ENCODE results near the gene DMRTA2. TPM values are rescaled to one million over a fixed set of nuclear protein-coding genes. Genes with fewer than 3 reads are reported as not detected.

The DMRTA2 gene
- total and polyA plus RNA-seq, 2 of the 4 experiments (the other 2 are of a cell fraction), result 0.02 TPM; not detected in 1

DNA sequence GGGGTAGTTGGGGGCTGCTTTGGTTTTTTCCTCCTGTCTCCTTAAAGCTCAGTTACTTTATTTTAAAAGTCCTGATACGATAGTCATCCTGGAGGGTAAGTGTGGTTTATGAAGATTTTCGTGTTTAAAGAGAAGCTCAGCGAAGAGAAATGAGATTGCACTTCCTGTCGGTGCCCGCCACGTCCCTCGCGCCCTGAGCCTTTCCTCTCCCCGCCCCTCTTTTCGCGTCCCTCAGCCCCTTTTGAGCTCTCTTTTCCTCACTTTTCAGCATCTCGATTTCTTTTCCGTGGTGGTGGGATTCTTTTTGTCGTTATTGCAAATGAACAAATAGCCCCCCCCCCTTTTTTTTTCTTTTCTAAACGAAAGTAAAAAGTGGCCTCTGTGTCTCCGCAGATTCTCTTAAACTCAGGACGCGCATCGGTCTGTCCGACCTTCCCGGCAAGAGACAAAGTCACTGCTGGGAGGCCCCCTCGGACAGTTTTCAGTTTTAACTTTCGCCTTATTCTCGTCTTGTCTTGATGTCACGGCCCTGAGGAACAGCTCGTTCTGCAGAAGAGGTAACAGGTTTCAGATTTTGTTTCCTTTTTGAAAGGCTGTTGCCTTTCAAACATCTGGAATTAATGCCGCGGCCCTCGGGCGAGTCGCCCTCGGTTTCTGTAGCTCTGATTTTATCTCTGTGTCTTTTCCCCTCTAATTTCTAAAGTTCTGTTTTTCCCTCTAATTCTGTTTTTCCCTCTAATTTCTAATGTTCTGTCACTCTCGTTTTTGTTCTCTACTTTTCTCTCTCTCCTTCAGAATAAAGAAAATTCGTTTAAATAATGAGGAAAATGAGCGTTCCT is 1.0 kb upstream of the DMRTA2 start (continued):
- no peak for TF ChIP-seq NFE2L2 (IDR thresholded peaks at IDR 0.05; ENCODE audit: low read depth, low read length)
- TF ChIP-seq POLR2A (IDR thresholded peaks at IDR 0.05; ENCODE audit: low read depth, low read length), result no peak
- TF ChIP-seq RAD21 (IDR thresholded peaks at IDR 0.05; ENCODE audit: low read length), result no peak

- dilution Hi-C loops (cut with HindIII; ENCODE audit: low sequenced_read_pairs, unreplicated experiment) (no loop called here), intact Hi-C loops (cut with micrococcal nuclease) (no loop called here), in situ Hi-C loops (cut with MboI; ENCODE audit: low sequenced_read_pairs) (no loop called here)
- no peak overlapping the region for H2BK120ac ChIP-seq (ENCODE audit: low read depth, low read length)
- peaks cover 99% of the 10 kb centered on the region for H3K27me3 ChIP-seq (ENCODE audit: control insufficient read depth, insufficient read depth, low read length)
- ATAC-seq (ENCODE audit: low read depth) (no peak), DNase-seq (no peak)
- no peak overlapping the region for H3K14ac ChIP-seq (replicated peaks; ENCODE audit: low read depth, low read length)
- H3K56ac ChIP-seq (ENCODE audit: extremely low read depth, insufficient read depth, low read length), result no peak overlapping the region
- H2AK5ac ChIP-seq (ENCODE audit: low read depth, low read length), result no peak overlapping the region
- H3K4me3 ChIP-seq (ENCODE audit: insufficient read depth, low read depth, low read length), result no peak overlapping the region; the same call in 1 of the 2 replicates
- peaks cover 10% of the 10 kb centered on the region for H3K9me3 ChIP-seq (ENCODE audit: control insufficient read depth, insufficient read depth, low read length)
- no peak overlapping the region for H3K27ac ChIP-seq (ENCODE audit: insufficient read depth, low read length)
- H4K20me1 ChIP-seq (ENCODE audit: insufficient read depth, low read length), result 0 out of 2 replicates have a peak, but pooled peaks cover 20% of the 10 kb centered on the region
- H3K4me2 ChIP-seq (ENCODE audit: low read depth, low read length), result peak overlapping the region; percentile 60; the same call in 1 of the 2 replicates
- no peaks in the 10 kb centered on the region for H3K79me1 ChIP-seq (ENCODE audit: low read depth in 1 of 2, low read length in 2 of 2)
- no peak overlapping the region for H2BK15ac ChIP-seq (ENCODE audit: low read depth, low read length)
- no peak overlapping the region for H2BK20ac ChIP-seq (ENCODE audit: low read depth, low read length)
- ChIA-PET CTCF (interaction anchor here (0.7 kb wide), 2 partner anchors 10 to 318 kb away, joined by 3 to 4 read pairs; no protein-coding TSS in a partner anchor), POLR2A (ENCODE audit: unreplicated experiment) (interaction anchor here (0.6 kb wide), 1 partner anchor 58 kb away, joined by 3 read pairs; no protein-coding TSS in a partner anchor)
- no peak overlapping the region for H3K9ac ChIP-seq (ENCODE audit: low read depth, low read length)
- no peak overlapping the region for H2AK9ac ChIP-seq (replicated peaks; ENCODE audit: low read depth, low read length, poor library complexity)
- no peak overlapping the region for H4K5ac ChIP-seq (ENCODE audit: low read depth, low read length)
- H2BK5ac ChIP-seq (ENCODE audit: low read depth, low read length, poor library complexity, severe bottlenecking), result no peak overlapping the region
- no peak overlapping the region for H3K4ac ChIP-seq (ENCODE audit: low read depth, low read length)
- no TSS peak for BruUV-seq (replicated peaks)
- H3K9me1 ChIP-seq (ENCODE audit: insufficient read depth, low read length), result peaks cover 12% of the 10 kb centered on the region
- H3K18ac ChIP-seq (ENCODE audit: low read depth, low read length), result no peak overlapping the region
- no peaks in the 10 kb centered on the region; the same call in 1 of the 2 replicates for H3K4me1 ChIP-seq (ENCODE audit: control insufficient read depth, insufficient read depth, low read length)
- no peak overlapping the region for H4K8ac ChIP-seq (ENCODE audit: low read depth in 2 of 2, low read length in 2 of 2)
- H2AFZ ChIP-seq (replicated peaks; ENCODE audit: low read length, poor library complexity), result peak overlapping the region; percentile 77
- H3K23ac ChIP-seq (ENCODE audit: low read depth, low read length), result no peak overlapping the region
- 2% methylated on average over 13 of the region's 23 CpGs; no CpG with 5 or more reads in 1 of the 2 experiments for WGBS, 2 experiments (ENCODE audit: extremely low coverage in 2 of 2, insufficient read length in 1 of 2)
- H4K91ac ChIP-seq (ENCODE audit: insufficient read depth, low read depth, low read length), result no peak overlapping the region
- no peaks in the 10 kb centered on the region for H3K36me3 ChIP-seq (ENCODE audit: control insufficient read depth, insufficient read depth, low read length)
- TF ChIP-seq FOS (IDR thresholded peaks at IDR 0.05; ENCODE audit: low read depth, low read length) (no peak), MXI1 (IDR thresholded peaks at IDR 0.05; ENCODE audit: borderline replicate concordance, low read depth, low read length) (no peak), CHD1 (IDR thresholded peaks at IDR 0.05; ENCODE audit: low read depth, low read length) (no peak), MAZ (IDR thresholded peaks at IDR 0.05; ENCODE audit: borderline replicate concordance, low read depth, low read length) (no peak), BHLHE40 (IDR thresholded peaks at IDR 0.05; ENCODE audit: low read depth, low read length) (no peak), POLR2A (IDR thresholded peaks at IDR 0.05; ENCODE audit: low read depth, low read length) (no peak), RAD21 (IDR thresholded peaks at IDR 0.05; ENCODE audit: low read length) (no peak), RCOR1 (IDR thresholded peaks at IDR 0.05; ENCODE audit: insufficient replicate concordance, low read length) (no peak), CEBPB (IDR thresholded peaks at IDR 0.05; ENCODE audit: low read depth, low read length) (no peak)
- TF ChIP-seq, protein P1, sequence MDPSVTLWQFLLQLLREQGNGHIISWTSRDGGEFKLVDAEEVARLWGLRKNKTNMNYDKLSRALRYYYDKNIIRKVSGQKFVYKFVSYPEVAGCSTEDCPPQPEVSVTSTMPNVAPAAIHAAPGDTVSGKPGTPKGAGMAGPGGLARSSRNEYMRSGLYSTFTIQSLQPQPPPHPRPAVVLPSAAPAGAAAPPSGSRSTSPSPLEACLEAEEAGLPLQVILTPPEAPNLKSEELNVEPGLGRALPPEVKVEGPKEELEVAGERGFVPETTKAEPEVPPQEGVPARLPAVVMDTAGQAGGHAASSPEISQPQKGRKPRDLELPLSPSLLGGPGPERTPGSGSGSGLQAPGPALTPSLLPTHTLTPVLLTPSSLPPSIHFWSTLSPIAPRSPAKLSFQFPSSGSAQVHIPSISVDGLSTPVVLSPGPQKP (IDR thresholded peaks at IDR 0.05; ENCODE audit: borderline replicate concordance, low read depth, low read length), result no peak
- TF ChIP-seq, protein P2, sequence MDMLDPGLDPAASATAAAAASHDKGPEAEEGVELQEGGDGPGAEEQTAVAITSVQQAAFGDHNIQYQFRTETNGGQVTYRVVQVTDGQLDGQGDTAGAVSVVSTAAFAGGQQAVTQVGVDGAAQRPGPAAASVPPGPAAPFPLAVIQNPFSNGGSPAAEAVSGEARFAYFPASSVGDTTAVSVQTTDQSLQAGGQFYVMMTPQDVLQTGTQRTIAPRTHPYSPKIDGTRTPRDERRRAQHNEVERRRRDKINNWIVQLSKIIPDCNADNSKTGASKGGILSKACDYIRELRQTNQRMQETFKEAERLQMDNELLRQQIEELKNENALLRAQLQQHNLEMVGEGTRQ (IDR thresholded peaks at IDR 0.05; ENCODE audit: low read depth, low read length), result no peak
Observed at GRCh38 chr1:50423670-50424000, 392 bp upstream of the DMRTA2 start.

Measured in IMR-90 (cell line).